GM12892 (cell line): ENCODE measurements around the gene CNTN5.

ENCODE experiments used
- DNase-seq: peaks from one replicate; pipeline ENCODE4 v3.0.0; 2011; ENCODE audit not compliant: insufficient read length
- FAIRE-seq: peaks from 2 replicates; lab custom pipeline; 2011; peaks lifted over from hg19 to GRCh38; lab: Jason Lieb, UNC
- POLR2A ChIP-seq: IDR thresholded peaks from 2 replicates; pipeline ENCODE4 v1.6.1; 2011; ENCODE audit warnings: low read depth, low read length, control low read depth
- POLR2AphosphoS5 ChIP-seq: IDR thresholded peaks from 2 replicates; pipeline ENCODE4 v1.6.1; 2011; ENCODE audit warnings: low read depth, low read length, control low read depth
- TAF1 ChIP-seq: IDR thresholded peaks from 2 replicates; pipeline ENCODE4 v1.6.1; 2011; ENCODE audit warnings: low read depth, mild to moderate bottlenecking, control low read depth, low read length, borderline replicate concordance

CNTN5 gene

DNA sequence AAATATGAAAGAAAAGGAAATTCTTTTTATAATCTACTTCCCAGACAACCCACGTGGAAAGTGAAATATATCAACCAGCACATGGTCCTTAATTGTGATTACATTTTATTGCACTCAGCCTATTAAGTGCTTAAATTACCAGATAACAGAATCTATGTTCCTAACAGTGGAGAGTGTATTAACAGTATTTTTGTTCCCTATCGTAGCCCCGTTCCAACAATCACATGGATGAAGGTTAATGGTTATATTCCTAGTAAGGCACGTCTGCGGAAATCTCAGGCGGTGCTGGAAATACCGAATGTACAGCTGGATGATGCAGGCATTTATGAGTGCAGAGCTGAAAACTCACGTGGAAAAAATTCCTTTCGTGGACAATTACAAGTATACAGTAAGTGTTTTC, 1040.3 kb downstream of the CNTN5 start:
- FAIRE-seq, result no peak
- no peak for DNase-seq
- TF ChIP-seq POLR2A (no peak), TAF1 (no peak), POLR2AphosphoS5 (no peak)

DNA sequence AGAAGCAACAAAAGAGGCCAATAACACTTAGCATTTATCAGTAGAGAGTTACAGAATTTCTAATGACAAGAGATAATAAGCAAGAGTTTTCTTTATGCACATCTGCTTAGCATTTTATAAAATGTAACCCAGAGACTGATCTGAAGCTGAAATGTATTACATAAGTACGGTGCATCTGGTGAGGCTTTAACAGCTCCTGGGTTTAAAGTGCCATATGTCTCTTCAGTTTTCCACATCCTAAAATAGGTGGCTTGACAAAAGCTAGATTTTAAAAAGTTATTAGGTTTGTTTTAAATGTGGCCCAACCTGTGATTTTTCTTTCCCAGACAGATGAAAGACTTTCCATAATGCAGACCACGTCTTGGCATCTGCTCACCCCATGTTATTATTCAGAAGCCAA, 1045.7 kb downstream of the CNTN5 start:
- no peak for TF ChIP-seq TAF1
- TF ChIP-seq POLR2AphosphoS5, result no peak
- no peak for TF ChIP-seq POLR2A
- FAIRE-seq (no peak), DNase-seq (no peak)

DNA sequence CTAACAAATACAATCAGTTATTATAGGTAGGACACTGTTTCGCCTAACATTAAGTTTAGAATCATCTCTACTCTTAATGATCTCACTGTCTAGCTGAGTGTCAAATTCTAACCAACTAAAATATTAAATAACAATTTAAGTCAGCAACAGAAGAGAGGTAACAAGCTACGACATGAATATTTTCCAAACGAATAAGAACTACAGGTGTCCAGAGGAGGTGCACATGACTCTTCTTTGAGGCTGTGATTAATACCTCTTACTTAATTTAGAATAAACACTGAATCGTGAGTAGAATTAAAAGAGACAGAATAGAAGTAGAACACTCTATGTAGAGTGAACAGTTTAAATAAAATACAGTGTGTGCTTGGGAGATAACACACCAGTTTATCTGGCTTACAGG, 1047.4 kb downstream of the CNTN5 start:
- DNase-seq (no peak), FAIRE-seq (no peak)
- TF ChIP-seq POLR2AphosphoS5 (no peak), TAF1 (no peak), POLR2A (no peak)

DNA sequence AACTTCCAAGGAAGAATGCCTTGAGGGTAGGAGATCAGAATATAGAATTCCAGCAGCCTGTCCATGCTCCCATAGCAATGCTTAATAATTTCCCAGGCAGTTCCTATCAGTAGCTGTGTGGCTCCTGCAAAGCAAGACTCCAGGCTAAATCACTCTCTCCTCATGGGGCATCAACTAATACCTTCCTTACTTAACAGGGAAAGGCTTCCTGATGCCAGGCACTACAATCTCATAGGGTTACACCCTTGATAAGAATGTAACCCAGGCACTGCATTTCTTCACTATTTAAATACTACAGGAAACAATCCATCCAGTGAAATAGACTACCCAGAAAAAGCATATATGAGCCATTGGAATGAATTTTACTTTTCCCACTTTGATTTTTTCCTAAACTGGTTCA, 1051.4 kb downstream of the CNTN5 start:
- no peak for FAIRE-seq
- no peak for TF ChIP-seq POLR2AphosphoS5
- no peak for TF ChIP-seq POLR2A
- no peak for TF ChIP-seq TAF1
- no peak for DNase-seq

DNA sequence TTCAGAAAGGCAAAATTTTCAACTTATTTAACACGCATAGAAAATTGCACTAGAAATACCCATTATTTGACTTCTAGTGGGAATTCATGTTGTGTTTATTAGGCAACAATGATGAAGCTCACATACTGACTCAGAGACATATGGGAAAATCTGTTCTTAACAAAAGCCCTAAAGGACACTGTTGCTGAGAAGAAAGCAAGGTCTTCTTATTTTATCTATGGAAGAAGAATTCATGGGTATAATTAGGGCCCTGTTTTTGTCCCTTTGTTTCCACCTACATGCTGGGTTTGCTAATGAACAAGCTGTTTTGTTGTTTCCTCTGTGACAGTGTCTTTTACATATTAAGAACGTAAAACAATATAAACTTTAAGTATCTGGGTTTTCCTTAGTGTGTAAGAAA, 1059.6 kb downstream of the CNTN5 start:
- no peak for FAIRE-seq
- TF ChIP-seq POLR2AphosphoS5 (no peak), TAF1 (no peak), POLR2A (no peak)
- DNase-seq, result no peak

DNA sequence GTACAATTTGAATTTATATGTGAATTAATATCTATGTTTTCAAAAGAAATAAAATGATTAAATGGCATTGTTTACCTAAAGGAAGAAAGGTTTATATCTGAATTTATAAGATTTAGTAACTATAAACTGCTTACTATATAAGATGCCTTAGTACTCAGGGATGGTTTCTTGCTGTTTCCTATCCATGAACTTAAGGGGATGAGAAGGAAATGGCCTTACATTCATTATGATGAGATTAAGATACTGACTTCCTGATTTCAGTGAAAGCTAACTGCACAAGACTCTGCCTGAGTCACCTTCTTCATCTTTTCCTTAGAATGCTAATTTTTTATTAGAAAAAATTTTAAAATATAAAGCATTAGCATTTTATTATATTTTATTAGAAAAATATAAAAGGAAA, 1060.1 kb downstream of the CNTN5 start:
- DNase-seq (no peak), FAIRE-seq (no peak)
- TF ChIP-seq POLR2A (no peak), POLR2AphosphoS5 (no peak)

DNA sequence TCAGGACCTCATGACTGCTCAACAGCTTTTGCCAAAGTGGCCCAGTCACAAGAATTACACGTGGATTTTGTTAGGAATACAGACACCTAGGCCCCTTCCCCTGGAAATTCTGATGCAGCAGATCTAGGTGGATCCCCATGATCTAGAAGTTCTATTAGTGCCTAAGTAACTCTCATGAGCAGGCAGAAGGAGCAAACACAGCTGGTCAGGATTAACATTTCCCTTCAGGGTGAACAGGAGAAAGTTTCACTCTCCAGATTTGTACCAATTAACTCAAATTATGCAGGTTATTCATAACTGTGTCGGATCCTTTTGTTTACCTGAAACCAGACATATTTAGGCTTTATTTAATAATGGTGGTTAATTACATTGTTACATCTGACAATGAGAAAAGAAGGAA, 1072.9 kb downstream of the CNTN5 start:
- no peak for TF ChIP-seq TAF1
- no peak for TF ChIP-seq POLR2AphosphoS5
- no peak for DNase-seq
- FAIRE-seq, result no peak

DNA sequence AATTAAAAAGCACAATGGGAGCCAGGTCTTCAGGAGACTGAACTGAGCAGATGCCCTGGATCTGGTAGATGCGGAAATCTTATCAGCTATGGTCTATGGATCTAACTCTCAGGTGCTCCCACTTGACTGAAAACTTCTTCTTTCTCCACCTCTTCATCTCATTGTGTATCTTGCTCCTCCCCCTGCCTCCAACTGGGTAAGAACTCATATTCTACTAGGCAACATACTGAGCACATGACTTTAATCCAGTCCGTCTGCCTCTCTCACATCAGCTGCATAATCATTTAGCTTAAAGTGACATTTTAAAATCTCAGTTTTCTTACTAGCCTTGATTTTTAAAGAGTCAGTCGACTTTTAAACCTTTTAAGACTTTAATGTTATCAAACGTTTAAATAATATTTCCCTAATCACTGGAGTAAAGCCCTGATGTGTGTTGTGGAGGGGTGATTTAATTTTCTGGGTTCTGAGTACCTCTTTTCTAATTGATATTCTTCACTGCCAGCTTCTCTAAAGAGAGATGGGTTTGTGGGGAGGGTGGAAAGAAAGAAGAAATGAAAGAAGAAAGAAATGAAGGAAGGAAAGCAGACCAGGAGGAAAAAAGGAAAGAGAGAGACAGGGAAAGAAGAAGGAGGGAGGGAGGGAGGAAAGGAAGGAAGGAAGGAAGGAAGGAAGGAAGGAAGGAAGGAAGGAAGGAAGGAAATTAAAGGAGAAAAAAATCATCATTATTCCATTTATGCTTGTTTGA, 1073.5 kb downstream of the CNTN5 start:
- no peak for DNase-seq
- no peak for FAIRE-seq
- no peak for TF ChIP-seq POLR2A
- TF ChIP-seq POLR2AphosphoS5, result no peak
- no peak for TF ChIP-seq TAF1

DNA sequence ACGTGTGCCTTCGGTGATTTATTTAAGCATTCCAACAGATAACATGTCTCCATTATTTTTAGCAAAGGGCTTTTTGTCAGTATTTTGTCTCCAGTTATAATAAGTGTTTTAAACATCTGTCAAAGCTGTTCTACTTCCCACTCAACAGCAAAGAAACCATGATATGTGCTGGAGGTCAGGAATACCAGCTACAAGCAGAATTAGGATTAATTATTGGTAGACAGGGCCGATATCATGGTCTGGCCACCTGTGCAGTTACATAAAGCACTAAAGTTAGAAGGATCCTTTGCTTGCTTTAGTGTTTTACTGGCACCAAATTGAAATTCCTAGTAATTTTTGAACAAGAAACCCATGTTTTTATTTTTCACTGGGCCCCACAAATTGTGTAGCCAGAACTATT, 1075.1 kb downstream of the CNTN5 start:
- FAIRE-seq, result no peak
- TF ChIP-seq TAF1 (no peak), POLR2AphosphoS5 (no peak), POLR2A (no peak)
- DNase-seq, result no peak

DNA sequence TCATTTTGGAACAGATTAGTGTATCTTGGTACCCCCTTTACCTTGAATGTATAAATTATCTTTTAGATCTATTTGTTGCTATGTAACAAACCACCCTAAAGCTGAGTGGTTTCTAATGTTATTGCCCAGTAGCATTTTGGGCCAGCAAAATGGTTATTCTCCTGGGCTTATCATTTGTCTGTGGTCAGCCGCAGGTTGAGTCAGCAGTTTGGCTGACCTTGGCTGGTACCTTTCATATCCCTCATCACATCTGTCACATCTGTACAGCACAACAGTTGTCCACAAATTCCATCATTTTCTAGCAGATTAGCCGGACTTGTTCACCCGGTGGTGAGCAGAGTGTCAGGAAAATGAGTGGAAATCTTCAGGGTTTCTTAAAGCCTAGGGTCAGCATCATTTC, 1077.8 kb downstream of the CNTN5 start:
- DNase-seq, result no peak
- TF ChIP-seq POLR2A (no peak), TAF1 (no peak), POLR2AphosphoS5 (no peak)
- no peak for FAIRE-seq

DNA sequence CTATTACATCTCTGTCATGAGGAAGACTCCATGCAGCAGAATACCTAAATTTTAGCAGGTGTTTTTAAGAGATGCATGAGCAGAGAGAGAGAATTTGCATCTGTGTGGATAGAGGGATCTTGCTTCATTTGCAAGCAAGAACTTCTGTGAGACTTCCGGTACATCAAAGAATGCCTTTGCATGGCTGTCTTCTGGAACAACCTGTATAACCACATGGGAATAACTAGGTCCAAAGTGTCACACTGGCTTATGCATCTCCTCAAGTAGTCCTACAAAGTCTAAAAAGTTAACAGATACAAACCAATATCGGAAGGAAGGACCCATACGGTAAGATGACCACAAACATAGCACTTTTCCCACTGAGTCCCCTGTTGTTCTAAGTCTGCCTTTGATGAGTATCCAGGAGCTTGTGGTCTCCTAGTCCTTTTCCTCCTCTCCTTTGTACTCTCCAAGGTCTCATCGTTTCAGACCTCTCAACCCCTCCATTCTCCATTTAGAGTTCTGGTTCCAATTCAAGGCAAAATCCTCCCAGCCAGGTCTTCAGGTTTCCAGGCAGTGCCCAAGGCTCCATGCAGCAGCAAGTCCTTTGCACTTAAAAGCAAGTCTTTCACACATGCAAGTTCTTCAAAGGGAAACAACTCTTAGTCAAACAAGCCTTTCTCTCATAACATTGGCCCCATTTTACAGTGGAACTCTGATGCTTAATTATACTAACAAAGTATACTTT, 1084.7 kb downstream of the CNTN5 start:
- DNase-seq, result no peak
- FAIRE-seq, result no peak
- no peak for TF ChIP-seq TAF1
- TF ChIP-seq POLR2AphosphoS5, result no peak
- TF ChIP-seq POLR2A, result no peak

DNA sequence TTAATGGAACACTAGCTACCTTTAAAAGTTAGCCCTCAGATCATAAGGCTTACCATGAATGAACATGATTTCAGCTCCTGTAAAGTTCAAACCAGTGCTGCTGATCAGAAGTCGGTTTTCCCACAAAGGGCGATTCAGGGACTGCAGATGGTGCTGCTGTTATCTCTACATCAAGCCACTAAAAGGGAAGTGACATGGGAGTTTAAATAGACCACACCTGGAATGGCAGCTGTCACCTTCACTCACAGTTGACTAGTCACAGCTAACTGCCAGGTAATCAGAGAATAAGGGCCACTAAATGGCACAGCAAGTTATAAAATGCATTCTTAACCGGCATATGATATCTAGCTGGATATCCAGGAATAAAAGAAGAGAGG, 1085.2 kb downstream of the CNTN5 start:
- FAIRE-seq, result no peak
- TF ChIP-seq TAF1, result no peak
- TF ChIP-seq POLR2A, result no peak
- no peak for TF ChIP-seq POLR2AphosphoS5
- no peak for DNase-seq
